SU-DHL-6 (cell line): Measurements from ENCODE around the gene ANXA6.

Experiments used
- H2AFZ ChIP-seq: fragments of 200-600 bp; sonication (generic); 2 replicates; pipeline ENCODE4 v1.6.1; 2014; ENCODE audit warnings: low read depth, mild to moderate bottlenecking, moderate library complexity, mixed read lengths, antibody characterized with exemption, low read length; ENCODE audit not compliant: severe bottlenecking
- H3F3A ChIP-seq: fragments of 200-600 bp; shearing (Covaris generic); 2 replicates; pipeline ENCODE4 v1.6.0; 2016; ENCODE audit warnings: antibody characterized with exemption, mild to moderate bottlenecking; ENCODE audit not compliant: insufficient read depth
- H3K27ac ChIP-seq: fragments of 200-600 bp; sonication (generic); 2 replicates; pipeline ENCODE4 v1.5.1; 2016; ENCODE audit warnings: low read depth, mild to moderate bottlenecking, low read length, moderate library complexity, mixed read lengths
- H3K27me3 ChIP-seq: fragments of 200-600 bp; sonication (generic), shearing (Covaris generic); 2 replicates; pipeline ENCODE4 v1.6.0; 2014; ENCODE audit warnings: mild to moderate bottlenecking, low read length
- H3K36me3 ChIP-seq: fragments of 200-600 bp; sonication (generic); 2 replicates; pipeline ENCODE4 v1.6.1; 2014; ENCODE audit warnings: mild to moderate bottlenecking, low read length, mixed read lengths
- H3K4me2 ChIP-seq: fragments of 300-600, 200-600 bp; shearing (Covaris generic), sonication (generic); 2 replicates; pipeline ENCODE4 v1.6.0; 2014; ENCODE audit warnings: low read length, low read depth, mild to moderate bottlenecking; ENCODE audit not compliant: poor library complexity, severe bottlenecking
- H3K4me3 ChIP-seq: fragments of 200-600 bp; sonication (generic); 2 replicates; pipeline ENCODE4 v1.5.1; 2014; ENCODE audit warnings: antibody characterized with exemption, low read length, mild to moderate bottlenecking, mixed read lengths; ENCODE audit not compliant: insufficient read depth, poor library complexity, severe bottlenecking
- H3K79me2 ChIP-seq: fragments of 200-600 bp; sonication (generic); 2 replicates; pipeline ENCODE4 v1.6.1; 2014; ENCODE audit warnings: mild to moderate bottlenecking, low read length, moderate library complexity; ENCODE audit not compliant: insufficient read depth
- H3K9ac ChIP-seq: fragments of 200-600 bp; sonication (generic); 2 replicates; pipeline ENCODE4 v1.7.0; 2014; ENCODE audit warnings: mild to moderate bottlenecking, low read length
- H3K9me2 ChIP-seq: fragments of 200-600 bp; sonication (generic); replicated peaks from 2 replicates; pipeline ENCODE4 v1.6.1; 2014; ENCODE audit warnings: low read length; ENCODE audit not compliant: insufficient read depth
- H3K9me3 ChIP-seq: fragments of 200-600 bp; sonication (generic); 2 replicates; pipeline ENCODE4 v1.6.1; 2014; ENCODE audit warnings: low read length, mixed read lengths; ENCODE audit not compliant: insufficient read depth
- H4K20me1 ChIP-seq: fragments of 200-600 bp; sonication (generic); 2 replicates; pipeline ENCODE4 v1.6.1; 2014; ENCODE audit warnings: low read depth, mild to moderate bottlenecking, antibody characterized with exemption, low read length, moderate library complexity, mixed read lengths
- EZH2phosphoT487 ChIP-seq: fragments of 200-600 bp; sonication (generic), shearing (Covaris generic); conservative IDR thresholded peaks from 2 replicates; pipeline ENCODE4 v1.6.1; 2018; ENCODE audit warnings: mild to moderate bottlenecking, antibody characterized with exemption, low read length, moderate library complexity, mixed read lengths
- TF ChIP-seq, protein P1 (sequence below): fragments of 200-600 bp; sonication (generic); IDR thresholded peaks from one replicate; pipeline ENCODE4 v1.5.1; 2017; ENCODE audit warnings: antibody characterized with exemption, mild to moderate bottlenecking, low read length, moderate library complexity; ENCODE audit not compliant: insufficient read depth, poor library complexity, severe bottlenecking

ANXA6 gene

GRCh38 chr5:151148583-151148982, 9.0 kb downstream of the ANXA6 start:
- Histone ChIP-seq H3K9me2 (no peaks in the 10 kb centered on the region), H3K79me2 (no peaks in the 10 kb centered on the region), H3K9me3 (no peaks in the 10 kb centered on the region), H3K4me3 (no peak overlapping the region), H2AFZ (no peak overlapping the region), H3K27ac (no peak overlapping the region), H3K4me2 (no peak overlapping the region), H3K36me3 (no peaks in the 10 kb centered on the region), H3K27me3 (no peaks in the 10 kb centered on the region), H4K20me1 (no peaks in the 10 kb centered on the region), H3K9ac (no peak overlapping the region), H3F3A (no peaks in the 10 kb centered on the region; the same call in 1 of the 2 replicates)
- TF ChIP-seq, protein P1, sequence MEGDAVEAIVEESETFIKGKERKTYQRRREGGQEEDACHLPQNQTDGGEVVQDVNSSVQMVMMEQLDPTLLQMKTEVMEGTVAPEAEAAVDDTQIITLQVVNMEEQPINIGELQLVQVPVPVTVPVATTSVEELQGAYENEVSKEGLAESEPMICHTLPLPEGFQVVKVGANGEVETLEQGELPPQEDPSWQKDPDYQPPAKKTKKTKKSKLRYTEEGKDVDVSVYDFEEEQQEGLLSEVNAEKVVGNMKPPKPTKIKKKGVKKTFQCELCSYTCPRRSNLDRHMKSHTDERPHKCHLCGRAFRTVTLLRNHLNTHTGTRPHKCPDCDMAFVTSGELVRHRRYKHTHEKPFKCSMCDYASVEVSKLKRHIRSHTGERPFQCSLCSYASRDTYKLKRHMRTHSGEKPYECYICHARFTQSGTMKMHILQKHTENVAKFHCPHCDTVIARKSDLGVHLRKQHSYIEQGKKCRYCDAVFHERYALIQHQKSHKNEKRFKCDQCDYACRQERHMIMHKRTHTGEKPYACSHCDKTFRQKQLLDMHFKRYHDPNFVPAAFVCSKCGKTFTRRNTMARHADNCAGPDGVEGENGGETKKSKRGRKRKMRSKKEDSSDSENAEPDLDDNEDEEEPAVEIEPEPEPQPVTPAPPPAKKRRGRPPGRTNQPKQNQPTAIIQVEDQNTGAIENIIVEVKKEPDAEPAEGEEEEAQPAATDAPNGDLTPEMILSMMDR: no peak
- no peak for TF ChIP-seq EZH2phosphoT487

DNA sequence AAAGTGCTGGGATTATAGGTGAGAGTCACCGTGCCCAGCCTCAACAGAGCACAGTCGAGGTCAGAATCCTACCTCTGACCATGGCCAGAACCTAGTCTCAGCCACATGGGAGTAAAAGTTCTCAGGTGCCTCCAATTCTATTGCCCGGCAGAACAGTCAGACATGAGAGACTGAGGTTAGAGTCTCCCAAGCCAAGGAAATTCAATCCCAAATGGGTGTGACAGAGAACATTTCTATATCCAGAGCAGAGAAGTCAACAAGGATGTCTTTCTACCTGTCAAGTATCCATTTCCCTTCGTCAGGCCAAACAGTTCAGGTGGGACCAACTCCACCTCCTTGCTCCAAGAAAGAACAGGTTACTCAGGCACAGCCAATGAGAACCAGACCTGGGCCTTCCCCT, 10.5 kb downstream of the ANXA6 start:
- H3F3A ChIP-seq: no peaks in the 10 kb centered on the region
- H3K36me3 ChIP-seq: no peaks in the 10 kb centered on the region
- no peaks in the 10 kb centered on the region for H3K9me2 ChIP-seq
- no peaks in the 10 kb centered on the region for H3K79me2 ChIP-seq
- no peak overlapping the region for H2AFZ ChIP-seq
- no peak overlapping the region for H3K4me2 ChIP-seq
- H3K9ac ChIP-seq: no peak overlapping the region
- H4K20me1 ChIP-seq: no peaks in the 10 kb centered on the region
- no peak overlapping the region for H3K4me3 ChIP-seq
- H3K27me3 ChIP-seq: no peaks in the 10 kb centered on the region
- H3K27ac ChIP-seq: no peak overlapping the region
- TF ChIP-seq EZH2phosphoT487: no peak
- TF ChIP-seq, protein P1: no peak
- no peaks in the 10 kb centered on the region for H3K9me3 ChIP-seq

DNA sequence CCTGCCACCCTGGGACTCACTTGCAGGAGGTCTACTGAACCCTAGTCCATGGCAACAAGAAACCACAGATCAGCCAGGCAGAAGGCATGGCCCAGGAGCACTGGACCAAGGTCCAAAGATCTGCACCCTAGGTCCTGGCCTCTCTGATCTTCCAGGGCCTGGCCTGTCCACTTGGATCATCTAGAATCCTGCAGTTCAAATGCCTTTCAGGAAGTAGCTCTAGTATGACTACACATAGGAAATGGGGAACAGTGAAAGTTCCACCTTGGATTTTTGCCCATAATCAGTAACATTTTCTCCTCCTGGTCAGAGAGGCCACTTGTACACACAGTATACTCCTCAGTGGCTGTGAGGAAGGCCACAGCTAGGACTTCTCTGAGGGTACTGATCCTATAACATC, 11.5 kb downstream of the ANXA6 start:
- H3K79me2 ChIP-seq: no peaks in the 10 kb centered on the region
- H3K27ac ChIP-seq: no peak overlapping the region
- no peak overlapping the region for H3K4me3 ChIP-seq
- H3K27me3 ChIP-seq: no peaks in the 10 kb centered on the region
- no peak overlapping the region for H3K4me2 ChIP-seq
- H4K20me1 ChIP-seq: no peaks in the 10 kb centered on the region
- H3K9me3 ChIP-seq: no peaks in the 10 kb centered on the region
- H2AFZ ChIP-seq: no peak overlapping the region
- H3F3A ChIP-seq: no peaks in the 10 kb centered on the region
- H3K9me2 ChIP-seq: no peaks in the 10 kb centered on the region
- no peaks in the 10 kb centered on the region for H3K36me3 ChIP-seq
- H3K9ac ChIP-seq: no peak overlapping the region
- TF ChIP-seq EZH2phosphoT487: no peak
- TF ChIP-seq, protein P1: no peak
